Measurements from ENCODE around the gene ACKR4.
"Not testable (repeated sequence)": the region's sequence is repeated elsewhere in the genome, so short reads cannot be mapped to it uniquely, and the experiment has no call there.

The ACKR4 gene

DNA sequence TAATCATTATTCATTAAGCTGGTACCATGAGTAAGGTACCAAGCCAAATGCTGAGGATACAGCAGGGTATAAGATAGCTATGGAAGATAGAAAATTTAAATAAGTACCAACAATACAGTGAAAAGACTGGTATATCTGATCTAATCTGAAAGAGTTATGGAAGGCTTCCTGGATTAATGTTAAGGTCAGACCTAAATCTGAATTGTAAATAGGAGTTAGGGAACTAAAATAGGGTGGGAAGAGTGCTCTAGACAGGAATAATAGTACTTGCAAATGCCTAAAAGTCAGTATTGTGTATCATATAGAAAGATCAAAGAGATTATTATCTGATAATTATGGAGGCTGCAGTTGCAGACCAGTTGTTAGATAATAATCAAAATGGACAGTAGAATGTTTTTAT lies 2.6 kb upstream of the ACKR4 start:
- no peak for DNase-seq (ENCODE audit: low read depth, low spot score)

DNA sequence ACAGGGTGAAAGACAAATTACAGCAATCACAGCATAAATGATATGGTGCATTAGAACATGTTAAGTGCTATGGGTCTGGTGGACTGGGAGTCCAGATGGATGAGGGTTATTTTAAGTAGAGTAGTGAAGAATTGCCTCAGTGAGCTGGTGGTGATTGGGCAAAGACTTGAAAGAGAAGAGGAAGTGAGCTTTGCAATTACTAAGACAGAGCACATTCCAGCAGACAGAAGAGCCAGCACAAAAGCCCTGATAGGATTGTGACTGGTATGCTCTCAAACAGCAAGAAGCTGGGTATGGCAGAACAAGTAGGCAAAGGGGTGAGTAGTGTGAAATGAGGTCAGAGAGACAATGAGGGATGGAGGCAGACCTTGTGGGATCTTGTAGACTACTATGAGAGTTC lies 2.1 kb upstream of the ACKR4 start:
- no peak for DNase-seq (ENCODE audit: low read depth, low spot score)

DNA sequence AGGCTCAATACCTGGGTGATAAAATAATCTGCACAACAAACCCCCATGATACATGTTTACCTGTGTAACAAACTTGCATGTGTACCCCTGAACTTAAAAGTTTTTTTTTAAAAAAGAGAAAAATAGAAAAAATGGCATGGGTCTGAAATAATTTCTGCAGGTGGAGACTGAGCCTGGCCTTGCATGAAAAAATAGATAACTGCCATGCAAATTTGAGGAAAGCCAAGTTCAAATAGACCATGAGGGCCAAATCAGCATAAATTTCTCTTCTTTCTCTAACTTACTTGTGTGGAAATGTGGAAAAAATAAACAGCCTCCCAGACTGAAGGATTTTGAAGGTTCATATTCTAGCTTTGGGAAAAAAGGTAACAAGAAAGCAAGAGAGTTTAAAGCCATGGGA lies 744 bp upstream of the ACKR4 start:
- no peak for DNase-seq (ENCODE audit: low read depth, low spot score)

DNA sequence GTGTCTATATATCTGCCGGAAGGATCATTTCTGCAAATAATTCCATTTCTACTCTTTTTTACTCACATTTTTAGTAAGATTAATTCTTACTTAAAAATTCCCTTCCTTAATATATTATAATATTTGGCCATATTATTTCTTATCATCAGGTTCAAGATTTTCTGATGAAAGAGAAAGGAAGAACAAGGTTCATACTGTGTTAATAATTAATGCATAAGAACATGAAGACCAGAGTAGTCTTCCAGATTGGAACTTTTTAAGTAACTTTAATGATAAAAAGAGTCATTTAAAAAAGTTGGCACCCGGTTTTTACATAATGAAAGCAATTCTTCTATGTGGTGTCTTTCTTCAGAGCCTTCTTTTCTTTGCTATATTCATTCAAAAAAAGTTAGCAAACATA lies 590 bp downstream of the ACKR4 start:
- no peak for DNase-seq (ENCODE audit: low read depth, low spot score)

DNA sequence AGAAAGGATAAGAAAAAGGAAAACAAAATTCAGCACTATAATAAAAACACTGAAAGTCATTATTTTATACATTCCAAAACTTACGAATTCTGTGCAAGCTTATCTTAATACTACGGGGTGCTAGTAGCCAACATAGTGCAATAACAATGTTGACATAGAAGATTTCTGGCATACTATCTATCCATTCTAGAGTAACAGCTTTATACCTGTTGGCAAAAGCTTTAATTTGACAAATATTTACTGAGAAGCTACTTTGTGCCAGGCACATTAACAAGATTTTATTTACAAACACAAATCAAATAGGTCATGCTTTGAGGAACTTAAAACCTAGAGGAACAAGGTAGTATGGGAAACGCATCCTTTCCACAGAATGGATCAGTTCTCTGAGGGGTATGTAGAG lies 1.1 kb downstream of the ACKR4 start:
- no peak for DNase-seq (ENCODE audit: low read depth, low spot score)

DNA sequence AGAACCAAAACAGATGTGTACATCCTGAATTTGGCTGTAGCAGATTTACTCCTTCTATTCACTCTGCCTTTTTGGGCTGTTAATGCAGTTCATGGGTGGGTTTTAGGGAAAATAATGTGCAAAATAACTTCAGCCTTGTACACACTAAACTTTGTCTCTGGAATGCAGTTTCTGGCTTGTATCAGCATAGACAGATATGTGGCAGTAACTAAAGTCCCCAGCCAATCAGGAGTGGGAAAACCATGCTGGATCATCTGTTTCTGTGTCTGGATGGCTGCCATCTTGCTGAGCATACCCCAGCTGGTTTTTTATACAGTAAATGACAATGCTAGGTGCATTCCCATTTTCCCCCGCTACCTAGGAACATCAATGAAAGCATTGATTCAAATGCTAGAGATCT lies 3.5 kb downstream of the ACKR4 start:
- DNase-seq (ENCODE audit: low read depth, low spot score), result not testable (repeated sequence)

DNA sequence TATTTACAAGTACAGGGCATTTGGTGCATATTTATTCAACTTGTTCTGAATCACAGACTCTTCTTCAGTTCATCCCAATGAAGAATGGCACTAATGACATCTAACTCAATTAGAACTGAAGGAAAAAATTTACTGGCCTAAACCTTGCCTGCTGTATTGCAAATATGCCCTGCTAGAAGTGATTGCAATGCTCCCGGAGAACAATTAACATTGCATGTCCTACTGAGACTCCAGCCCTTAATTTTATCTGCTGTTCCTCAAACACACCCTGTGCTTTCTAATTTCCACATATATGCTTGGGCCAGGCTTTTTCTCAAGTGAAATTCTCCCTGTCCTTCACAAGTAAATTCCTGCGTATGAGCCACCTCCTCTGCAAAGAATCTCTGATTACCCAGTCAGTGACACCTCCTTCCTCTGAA lies 8.3 kb downstream of the ACKR4 start:
- no peak for DNase-seq (ENCODE audit: low read depth, low spot score)

DNA sequence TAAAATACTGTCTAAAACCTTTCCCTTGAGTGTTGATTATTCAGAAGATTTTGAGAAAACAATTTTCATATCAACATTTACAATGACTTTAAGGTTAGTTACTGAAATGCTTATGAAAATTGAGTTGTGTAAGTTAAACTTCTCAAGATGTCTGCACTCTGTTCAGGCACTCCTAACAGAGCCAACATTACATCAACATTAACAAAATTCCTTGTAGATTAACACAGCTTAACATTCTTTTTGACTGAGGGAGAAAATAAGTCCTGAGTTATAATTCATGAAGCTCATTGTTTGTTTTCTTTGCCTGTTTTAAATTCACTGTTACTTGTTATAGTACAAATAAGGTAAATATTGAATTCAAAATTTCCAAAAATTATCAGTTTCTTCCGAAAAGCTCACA lies 9.0 kb downstream of the ACKR4 start:
- DNase-seq (ENCODE audit: low read depth, low spot score), result no peak

DNA sequence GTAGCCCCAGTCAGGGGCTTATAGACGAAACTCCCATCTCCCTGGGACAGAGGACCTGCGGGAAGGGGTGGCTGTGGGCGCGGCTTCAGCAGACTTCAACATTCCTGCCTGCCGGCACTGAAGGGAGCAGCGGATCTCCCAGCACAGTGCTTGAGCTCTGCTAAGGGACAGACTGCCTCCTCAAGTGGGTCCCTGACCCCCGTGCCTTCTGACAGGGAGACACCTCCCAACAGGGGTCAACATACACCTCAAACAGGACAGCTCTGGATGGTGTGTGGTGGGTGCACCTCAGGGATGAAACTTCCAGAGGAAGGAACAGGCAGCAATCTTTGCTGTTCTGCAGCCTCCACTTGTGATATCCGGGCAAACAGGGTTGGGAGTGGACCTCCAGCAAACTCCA lies 9.6 kb downstream of the ACKR4 start:
- not testable (repeated sequence) for DNase-seq (ENCODE audit: low read depth, low spot score)

DNA sequence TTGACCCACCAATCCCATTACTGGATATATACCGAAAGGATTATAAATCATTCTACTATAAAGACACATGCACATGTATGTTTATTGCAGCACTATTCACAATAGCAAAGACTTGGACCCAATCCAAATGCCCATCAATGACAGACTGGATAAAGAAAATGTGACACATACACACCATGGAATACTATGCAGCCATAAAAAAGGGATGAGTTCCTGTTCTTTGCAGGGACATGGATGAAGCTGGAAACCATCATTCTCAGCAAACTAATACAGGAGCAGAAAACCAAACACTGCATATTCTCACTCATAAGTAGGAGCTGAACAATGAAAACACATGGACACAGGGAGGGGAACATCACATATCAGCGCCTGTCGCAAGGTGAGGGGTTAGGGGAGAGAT lies 18.2 kb downstream of the ACKR4 start:
- DNase-seq (ENCODE audit: low read depth, low spot score), result not testable (repeated sequence)

DNA sequence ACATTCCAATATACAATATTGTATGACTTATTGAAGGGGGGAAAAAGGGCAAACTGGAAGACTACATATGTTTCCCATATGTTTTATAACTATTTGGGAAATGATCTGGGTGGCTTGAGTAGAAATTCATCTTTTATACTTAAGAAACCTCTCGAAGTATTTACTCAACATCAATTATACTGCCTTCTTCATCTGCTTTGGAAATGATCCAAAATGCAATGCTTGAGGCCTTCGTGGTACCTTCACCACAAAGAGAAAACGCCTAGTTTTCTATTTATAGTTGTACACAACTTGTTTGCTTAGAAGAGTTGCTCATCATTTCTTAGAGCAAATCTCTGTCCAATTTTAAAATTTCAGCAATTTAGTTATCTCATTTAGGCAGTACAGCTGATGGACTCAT lies 18.8 kb downstream of the ACKR4 start:
- no peak for DNase-seq (ENCODE audit: low read depth, low spot score)

DNA sequence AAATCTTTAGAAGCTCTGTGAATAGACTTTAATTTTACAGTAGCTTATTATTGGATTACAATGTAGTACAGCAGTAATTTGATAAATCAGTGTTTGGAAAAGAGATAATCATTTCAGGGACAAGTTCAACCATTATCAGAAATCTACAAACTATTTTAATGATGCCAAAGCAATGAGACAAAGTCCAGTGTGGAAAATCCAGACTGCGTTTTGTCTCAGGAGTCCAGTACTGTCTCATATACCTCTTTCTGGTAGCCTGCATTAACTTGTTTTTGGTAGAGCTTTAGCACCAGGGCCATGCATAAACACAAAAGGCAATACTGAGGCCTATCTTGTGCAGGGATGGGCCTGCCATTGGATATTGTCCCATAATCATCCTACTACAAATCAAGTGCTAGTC lies 19.7 kb downstream of the ACKR4 start:
- DNase-seq (ENCODE audit: low read depth, low spot score), result no peak

DNA sequence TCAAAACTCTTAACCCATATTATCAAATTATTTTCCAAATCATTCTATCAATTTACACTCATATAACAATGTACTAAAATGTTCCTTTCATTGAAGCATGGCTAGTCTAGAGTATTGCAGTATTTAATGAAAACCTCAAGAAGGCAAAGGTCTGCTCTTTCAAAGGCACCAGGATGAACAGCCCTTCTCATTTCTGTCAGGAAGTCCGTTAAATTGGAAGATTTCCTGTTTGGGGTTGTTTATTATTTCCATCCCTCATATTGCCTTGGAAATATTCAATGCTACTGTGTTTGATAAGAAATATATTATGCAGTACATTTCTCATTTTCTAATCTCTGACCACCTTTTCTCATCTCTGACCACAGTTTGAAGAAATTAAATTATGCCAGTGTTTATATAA lies 25.1 kb downstream of the ACKR4 start:
- no peak for DNase-seq (ENCODE audit: low read depth, low spot score)

DNA sequence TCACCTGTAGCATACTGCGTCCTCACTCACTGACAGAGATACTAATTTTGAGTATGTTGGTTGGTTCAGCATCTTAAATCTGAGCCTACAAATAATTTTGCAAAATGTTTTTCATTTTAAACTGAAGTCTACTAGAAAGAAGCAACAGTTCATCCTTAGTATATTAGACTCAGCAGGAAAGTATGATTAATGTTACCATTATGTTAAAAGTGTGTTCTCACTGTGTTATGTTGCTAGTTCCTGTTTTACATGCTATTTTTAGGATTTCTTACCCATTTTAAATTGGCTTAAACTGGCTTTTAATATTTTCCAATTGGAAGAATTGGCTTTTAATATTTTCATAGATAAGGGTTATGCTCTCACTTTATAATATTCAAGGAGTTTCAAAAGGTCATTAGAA lies 25.7 kb downstream of the ACKR4 start:
- no peak for DNase-seq (ENCODE audit: low read depth, low spot score)

DNA sequence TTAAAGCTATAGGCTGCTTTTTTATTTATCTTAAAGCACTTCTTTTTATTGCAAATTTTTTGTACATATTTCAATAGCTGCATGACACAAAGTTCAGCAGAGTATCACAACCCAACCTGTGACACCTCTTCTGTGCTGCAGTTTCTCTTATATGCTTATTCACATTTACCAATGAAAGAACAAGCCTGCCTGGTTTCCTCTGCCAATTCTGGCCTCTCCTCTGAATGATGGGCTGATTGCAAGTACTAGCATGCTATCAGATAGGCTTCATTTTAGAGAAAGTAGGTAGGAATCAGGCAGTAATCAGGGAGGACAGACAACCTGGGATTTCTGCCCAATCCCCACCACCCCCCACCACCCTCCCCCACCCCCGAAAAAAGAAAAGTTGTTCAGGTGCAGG lies 26.6 kb downstream of the ACKR4 start:
- no peak for DNase-seq (ENCODE audit: low read depth, low spot score)

DNA sequence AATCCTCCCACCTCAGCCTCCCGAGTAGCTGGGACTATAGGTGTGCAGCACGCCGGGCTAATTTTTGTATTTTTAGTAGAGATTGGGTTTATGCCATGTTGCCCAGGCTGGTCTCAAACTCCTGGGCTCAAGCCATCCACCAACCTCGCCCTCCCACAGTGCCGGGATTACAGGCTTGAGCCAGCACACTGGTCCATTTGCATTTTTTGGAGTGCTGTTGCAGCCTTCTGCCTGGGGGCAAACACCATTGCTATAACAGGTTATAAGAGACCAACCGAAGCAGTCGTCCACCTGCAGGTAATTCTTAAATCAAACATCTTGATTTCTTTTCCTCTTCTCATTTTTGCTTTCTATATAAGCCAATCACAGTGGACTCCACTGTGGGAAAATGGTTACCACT lies 27.7 kb downstream of the ACKR4 start:
- no peak for DNase-seq (ENCODE audit: low read depth, low spot score)

DNA sequence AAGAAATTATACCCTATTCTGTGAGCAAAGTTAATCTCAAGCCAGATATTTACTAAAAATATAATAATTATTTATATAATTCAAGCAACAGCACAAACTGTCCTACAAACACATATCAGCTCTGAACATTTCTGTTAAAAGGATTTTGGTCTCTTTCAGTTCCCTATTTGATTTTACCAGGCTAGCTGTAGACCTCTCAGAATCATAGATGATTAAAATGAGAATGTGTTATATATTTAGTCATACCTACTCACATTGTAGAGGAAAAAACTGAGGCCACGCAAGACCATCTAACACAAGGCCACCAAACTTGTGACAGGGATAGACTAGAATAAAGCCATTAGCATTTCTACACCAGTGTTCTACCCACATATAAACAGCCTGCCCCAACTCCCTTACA lies 28.5 kb downstream of the ACKR4 start:
- no peak for DNase-seq (ENCODE audit: low read depth, low spot score)

DNA sequence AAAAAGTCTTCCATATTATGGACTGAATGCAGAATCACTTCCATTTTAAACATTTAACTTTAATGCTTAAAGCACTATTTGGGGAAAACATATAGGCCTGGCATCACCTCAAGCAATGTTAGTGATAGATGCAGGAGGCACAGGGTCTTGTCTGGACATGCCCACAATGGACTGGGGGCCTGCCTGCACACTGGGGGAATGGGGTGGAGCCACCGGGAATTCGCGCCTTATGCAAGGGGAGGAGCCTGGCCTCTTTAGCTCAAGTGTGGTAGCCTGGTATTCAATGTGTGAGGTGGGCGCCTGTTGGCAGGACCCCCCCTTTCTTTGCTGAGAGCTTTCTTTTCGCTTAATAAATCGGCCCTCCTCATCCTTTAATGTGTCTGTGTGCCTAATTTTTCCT lies 29.9 kb downstream of the ACKR4 start:
- DNase-seq (ENCODE audit: low read depth, low spot score), result no peak

DNA sequence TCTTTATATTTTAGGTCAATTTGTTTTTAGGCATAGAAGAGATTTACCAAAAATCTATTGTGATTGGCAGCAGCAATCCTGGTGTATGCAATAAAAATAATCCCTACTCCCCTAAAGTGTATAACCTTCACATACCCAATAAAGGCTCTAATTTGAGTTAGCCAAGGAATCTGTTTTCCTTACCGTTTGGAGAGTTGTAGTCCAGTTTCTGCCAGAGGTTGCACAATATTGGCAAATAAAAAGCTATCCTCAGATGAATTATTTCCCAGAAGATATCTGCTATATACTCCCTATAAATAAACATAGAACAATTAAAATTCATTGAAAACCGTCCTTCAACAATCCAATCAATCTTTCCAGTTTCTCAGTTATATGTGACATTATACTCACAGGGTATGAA lies 31.1 kb downstream of the ACKR4 start:
- no peak for DNase-seq (ENCODE audit: low read depth, low spot score)

DNA sequence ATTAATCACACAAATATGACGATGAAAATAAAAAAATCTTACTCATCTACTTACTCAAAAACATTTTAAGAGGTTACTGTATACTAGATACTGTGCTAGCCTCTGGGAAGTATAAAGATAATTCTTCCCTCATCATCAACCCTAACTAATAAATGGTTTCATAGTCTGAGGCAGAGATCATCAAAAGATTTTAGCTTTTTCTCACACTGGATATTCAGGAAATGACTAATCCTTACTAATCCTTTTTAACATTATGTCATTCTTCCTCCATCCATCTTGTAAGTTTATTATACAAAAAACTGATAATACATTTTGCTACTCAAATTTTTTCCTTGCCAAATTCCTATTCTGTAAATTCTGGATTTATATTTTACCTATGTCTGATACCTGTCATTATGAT lies 32.9 kb downstream of the ACKR4 start:
- no peak for DNase-seq (ENCODE audit: low read depth, low spot score)

DNA sequence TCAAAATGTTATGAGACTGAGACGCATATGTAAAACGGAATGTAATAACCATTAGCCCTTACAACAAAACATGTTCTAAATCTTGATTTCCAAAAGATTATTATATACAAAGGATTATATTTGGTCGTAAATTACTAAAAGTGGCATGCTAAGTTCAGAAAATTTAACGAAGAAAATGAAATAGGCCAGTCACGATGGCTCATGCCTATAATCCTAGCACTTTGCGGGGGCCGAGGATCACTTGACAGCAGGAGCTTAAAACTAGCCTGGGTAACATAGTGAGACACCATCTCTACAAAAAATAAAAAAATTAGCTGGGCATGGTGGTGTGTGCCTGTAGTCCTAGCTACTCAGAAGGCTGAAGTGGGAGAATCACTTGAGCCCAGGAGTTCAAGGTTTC lies 33.5 kb downstream of the ACKR4 start:
- no peak for DNase-seq (ENCODE audit: low read depth, low spot score)

DNA sequence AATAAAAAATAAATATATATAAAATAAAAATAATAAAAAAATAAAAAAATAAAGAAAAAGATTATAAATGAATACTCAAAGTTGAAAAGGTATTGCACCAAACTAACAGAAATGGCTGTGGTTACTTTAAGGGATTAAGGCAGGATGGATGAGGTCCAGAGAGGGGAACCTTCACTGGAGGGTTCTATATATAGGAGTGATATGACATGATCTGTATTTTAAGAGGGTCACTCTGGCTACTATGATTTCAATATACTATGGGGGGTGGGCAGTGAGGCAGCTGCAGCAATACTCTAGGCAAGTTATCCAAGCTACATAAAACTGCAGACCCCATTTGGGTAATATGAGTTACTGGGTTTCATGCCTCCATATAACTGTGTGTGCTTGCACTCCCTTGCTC lies 38.0 kb downstream of the ACKR4 start:
- no peak for DNase-seq (ENCODE audit: low read depth, low spot score)

DNA sequence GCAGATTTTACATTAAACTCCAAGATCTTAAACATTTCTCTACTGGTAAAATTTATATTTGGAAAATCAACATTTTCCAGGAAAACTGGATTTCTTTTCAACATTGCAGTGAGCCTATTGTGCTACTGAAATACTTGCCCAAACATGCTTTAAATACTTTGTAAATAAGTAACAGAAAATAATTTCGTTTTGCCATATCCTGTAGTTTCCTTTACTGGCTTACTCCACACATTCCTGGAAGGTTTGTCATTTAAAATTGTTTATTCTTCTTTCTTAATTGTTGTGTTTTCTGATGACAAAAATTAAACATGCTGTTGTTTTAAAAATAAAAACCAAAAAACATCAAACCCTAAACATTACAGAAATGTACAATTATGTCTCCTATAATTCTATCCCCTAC lies 40.5 kb downstream of the ACKR4 start:
- DNase-seq (ENCODE audit: low read depth, low spot score), result no peak

DNA sequence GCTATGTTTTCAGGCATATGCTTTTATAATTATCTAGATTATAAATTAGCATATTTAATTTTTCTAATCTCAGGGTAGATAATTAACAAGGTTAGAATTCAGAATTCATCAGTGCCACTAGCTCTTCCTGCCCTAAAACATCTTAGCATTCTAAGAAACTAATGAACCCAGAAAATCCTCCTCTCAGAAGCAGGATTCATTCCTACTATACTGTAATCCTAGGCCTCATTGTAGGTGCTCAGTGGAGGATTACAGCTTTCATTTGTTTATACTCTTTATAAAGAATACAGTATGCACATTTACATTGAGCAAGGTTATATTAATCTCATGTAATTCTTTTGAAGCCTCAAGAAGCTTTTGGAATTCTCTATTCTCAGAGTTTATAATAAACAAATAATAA lies 41.6 kb downstream of the ACKR4 start:
- no peak for DNase-seq (ENCODE audit: low read depth, low spot score)

DNA sequence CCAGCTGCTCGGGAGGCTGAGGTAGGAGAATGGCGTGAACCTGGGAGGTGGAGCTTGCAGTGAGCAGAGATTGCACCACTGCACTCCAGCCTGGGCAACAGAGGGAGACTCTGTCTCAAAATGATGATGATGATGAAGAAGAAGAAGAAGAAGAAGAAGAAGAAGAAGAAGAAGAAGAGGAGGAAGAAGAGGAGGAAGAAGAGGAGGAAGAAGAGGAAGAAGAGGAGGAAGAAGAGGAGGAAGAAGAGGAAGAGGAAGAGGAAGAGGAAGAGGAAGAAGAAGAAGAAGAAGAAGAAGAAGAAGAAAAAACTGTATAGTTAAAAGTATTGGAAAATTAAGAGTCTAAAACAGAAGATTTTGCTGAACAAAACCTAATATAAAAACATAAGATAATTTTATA lies 44.4 kb downstream of the ACKR4 start:
- DNase-seq (ENCODE audit: low read depth, low spot score), result not testable (repeated sequence)

All from activated naive CD8-positive, alpha-beta T cell treated with anti-CD3 and anti-CD28 coated beads, Interleukin-2, amount 50 U/mL, for 16 hours (primary cell).